CD4-positive, alpha-beta T cell treated with Interleukin-15 for 1 hour (primary cell): Measurements from ENCODE around the gene OR2D3.
"Not testable (repeated sequence)": the region's sequence is repeated elsewhere in the genome, so short reads cannot be mapped to it uniquely, and the experiment has no call there.

Experiments used
- DNase-seq: peaks from one replicate; pipeline ENCODE4 v3.0.0-alpha.2; 2020

The OR2D3 gene

GRCh38 chr11:6928916-6929315 is 8.1 kb downstream of the OR2D3 start:
- DNase-seq, result no peak

GRCh38 chr11:6931146-6931713 is 10.4 kb downstream of the OR2D3 start:
- no peak for DNase-seq

GRCh38 chr11:6932145-6932544 is 11.3 kb downstream of the OR2D3 start:
- DNase-seq, result no peak

- no peak for DNase-seq
These were observed 21.2 kb downstream of the OR2D3 start for GRCh38 chr11:6941970-6942369.

GRCh38 chr11:6943131-6943530 is 22.3 kb downstream of the OR2D3 start:
- no peak for DNase-seq

GRCh38 chr11:6954248-6954647 is 33.4 kb downstream of the OR2D3 start:
- DNase-seq, result not testable (repeated sequence)

GRCh38 chr11:6962141-6962540 is 41.3 kb downstream of the OR2D3 start:
- no peak for DNase-seq

GRCh38 chr11:6962673-6963072 is 41.9 kb downstream of the OR2D3 start:
- DNase-seq, result no peak

GRCh38 chr11:6968816-6969215 is 48.0 kb downstream of the OR2D3 start:
- DNase-seq, result no peak

- not testable (repeated sequence) for DNase-seq
These were observed 49.1 kb downstream of the OR2D3 start for GRCh38 chr11:6969854-6970253.
